Brain microvascular endothelial cell (primary cell): Measurements from ENCODE around the gene SLC8A3.

ENCODE experiments used
- DNase-seq: peaks from one replicate; pipeline ENCODE4 v3.0.0-alpha.2; 2020
- H3K27ac ChIP-seq: fragments of 250-450 bp; sonication (Bioruptor Pico); 2 replicates; pipeline ENCODE4 v1.5.1; 2020; ENCODE audit warnings: mild to moderate bottlenecking, moderate library complexity
- H3K27me3 ChIP-seq: fragments of 250-450 bp; sonication (Bioruptor Pico); replicated peaks from 2 replicates; pipeline ENCODE4 v1.5.1; 2020; ENCODE audit warnings: mild to moderate bottlenecking
- H3K36me3 ChIP-seq: fragments of 250-450 bp; sonication (Bioruptor Pico); replicated peaks from 2 replicates; pipeline ENCODE4 v1.5.1; 2020; ENCODE audit warnings: mild to moderate bottlenecking
- H3K4me3 ChIP-seq: 2 replicates; pipeline ENCODE4 v1.5.1; 2011; ENCODE audit warnings: low read depth, mild to moderate bottlenecking, control low read depth, low read length, moderate library complexity
- in situ Hi-C: cut with HindIII; loops from 2 replicates; pipeline ENCODE4 v1.10.0; 2017; ENCODE audit warnings: low sequenced_read_pairs, low pct_ligation_motif_present
- TF ChIP-seq, protein P1 (sequence below): IDR thresholded peaks from 2 replicates; pipeline ENCODE4 v1.5.1; 2011; ENCODE audit warnings: low read depth, mild to moderate bottlenecking, moderate library complexity, low read length, control low read depth, inconsistent platforms; ENCODE audit errors: missing control alignments

Gene SLC8A3

DNA sequence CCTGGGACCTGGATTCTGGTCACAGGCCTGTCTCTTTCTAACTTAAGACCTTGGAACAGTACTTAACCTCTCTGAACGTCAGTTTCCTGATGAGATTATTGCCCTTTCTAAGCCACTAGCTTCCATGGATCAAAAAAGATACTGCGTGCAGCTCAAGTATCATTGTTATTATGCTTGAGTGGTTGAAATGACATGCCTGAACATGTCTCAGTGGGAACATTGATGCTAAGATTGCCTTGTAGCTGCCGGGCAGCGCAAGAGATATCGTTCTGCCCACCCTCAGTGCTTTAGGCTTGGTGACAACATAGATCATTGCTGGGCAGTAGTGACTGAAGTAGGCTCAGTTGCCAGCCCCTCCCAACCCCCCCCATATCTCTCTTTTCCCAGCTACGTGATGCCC lies 177.7 kb downstream of the SLC8A3 start:
- in situ Hi-C loops: no loop called here
- DNase-seq: no peak
- Histone ChIP-seq H3K27ac (no peak overlapping the region), H3K27me3 (no peaks in the 10 kb centered on the region), H3K36me3 (no peaks in the 10 kb centered on the region), H3K4me3 (no peak overlapping the region)
- TF ChIP-seq, protein P1, sequence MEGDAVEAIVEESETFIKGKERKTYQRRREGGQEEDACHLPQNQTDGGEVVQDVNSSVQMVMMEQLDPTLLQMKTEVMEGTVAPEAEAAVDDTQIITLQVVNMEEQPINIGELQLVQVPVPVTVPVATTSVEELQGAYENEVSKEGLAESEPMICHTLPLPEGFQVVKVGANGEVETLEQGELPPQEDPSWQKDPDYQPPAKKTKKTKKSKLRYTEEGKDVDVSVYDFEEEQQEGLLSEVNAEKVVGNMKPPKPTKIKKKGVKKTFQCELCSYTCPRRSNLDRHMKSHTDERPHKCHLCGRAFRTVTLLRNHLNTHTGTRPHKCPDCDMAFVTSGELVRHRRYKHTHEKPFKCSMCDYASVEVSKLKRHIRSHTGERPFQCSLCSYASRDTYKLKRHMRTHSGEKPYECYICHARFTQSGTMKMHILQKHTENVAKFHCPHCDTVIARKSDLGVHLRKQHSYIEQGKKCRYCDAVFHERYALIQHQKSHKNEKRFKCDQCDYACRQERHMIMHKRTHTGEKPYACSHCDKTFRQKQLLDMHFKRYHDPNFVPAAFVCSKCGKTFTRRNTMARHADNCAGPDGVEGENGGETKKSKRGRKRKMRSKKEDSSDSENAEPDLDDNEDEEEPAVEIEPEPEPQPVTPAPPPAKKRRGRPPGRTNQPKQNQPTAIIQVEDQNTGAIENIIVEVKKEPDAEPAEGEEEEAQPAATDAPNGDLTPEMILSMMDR: no peak

DNA sequence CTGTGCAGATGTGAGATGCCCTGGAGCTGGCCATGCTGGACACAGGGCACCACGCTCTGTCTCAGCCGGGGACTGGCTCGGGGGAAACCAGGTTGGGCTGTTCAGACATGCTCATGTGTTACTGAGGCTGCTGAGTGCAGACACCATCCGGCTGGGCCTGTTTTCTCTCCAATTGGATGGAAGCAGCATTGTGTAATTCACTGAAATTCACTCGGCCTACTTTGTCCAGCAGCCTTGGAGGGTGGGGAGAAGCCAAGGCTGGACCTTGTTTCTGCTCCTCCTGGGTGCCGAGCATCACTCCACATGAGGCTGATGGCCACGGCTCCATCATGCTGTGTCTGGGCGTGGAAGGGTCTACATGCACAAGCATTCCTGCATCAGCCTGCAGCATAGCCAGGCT lies 178.8 kb downstream of the SLC8A3 start:
- H3K4me3 ChIP-seq: no peak overlapping the region
- H3K36me3 ChIP-seq: no peaks in the 10 kb centered on the region
- H3K27me3 ChIP-seq: no peaks in the 10 kb centered on the region
- H3K27ac ChIP-seq: no peak overlapping the region
- TF ChIP-seq, protein P1: no peak
- no peak for DNase-seq
- in situ Hi-C loops: no loop called here

- H3K27me3 ChIP-seq: no peaks in the 10 kb centered on the region
- TF ChIP-seq, protein P1: no peak
- in situ Hi-C loops: no loop called here
- H3K36me3 ChIP-seq: no peaks in the 10 kb centered on the region
- no peak for DNase-seq
- H3K27ac ChIP-seq: no peak overlapping the region
- H3K4me3 ChIP-seq: no peak overlapping the region
Observed at GRCh38 chr14:70008284-70009262, 180.2 kb downstream of the SLC8A3 start.

DNA sequence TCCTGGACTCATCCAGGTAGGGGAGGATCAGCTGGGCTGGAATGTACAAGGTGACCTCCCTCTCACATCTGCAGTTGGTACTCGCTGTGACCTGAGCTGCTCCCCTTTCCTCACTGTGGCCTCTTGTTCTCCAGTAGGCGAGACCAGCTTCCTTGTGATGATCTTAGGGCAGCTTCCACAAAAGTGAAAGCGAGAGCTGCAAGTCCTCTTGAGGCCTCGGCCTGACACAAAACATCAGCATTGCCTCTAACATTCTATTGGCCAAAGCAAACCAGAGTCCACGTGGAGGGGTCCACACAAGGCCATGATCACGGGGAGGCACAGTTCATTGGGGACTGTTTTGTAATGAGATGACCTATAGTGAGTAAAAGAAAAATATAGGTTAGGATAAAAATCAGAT lies 182.1 kb downstream of the SLC8A3 start:
- in situ Hi-C loops: no loop called here
- H3K36me3 ChIP-seq: no peaks in the 10 kb centered on the region

DNA sequence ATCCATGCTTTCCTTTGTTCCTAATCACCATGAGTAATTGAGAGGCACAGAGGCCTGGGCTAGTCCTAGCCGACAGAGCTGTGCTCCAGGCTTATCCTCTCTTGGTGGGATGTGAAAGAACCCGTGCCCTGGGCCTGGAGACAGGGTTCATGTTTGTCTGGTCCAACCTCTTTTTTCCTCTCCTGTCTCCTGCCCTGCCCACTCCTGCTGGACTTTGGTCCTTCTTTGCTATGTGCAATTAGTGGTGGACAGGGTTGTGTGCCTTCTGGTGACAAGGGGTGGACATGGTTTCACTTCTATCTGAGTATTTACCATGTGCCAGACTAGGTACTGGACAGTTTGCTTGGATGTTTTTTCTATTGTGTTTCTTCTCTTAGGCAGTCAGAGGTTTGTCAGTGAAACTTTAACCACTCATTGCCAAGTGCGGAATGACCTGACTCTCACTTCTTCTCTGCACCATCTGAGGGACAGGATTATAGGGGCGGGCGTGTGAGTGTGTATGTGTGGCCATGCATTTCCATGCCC lies 183.4 kb downstream of the SLC8A3 start:
- H3K4me3 ChIP-seq: no peak overlapping the region
- H3K36me3 ChIP-seq: no peaks in the 10 kb centered on the region
- no peak overlapping the region for H3K27ac ChIP-seq
- DNase-seq: no peak
- H3K27me3 ChIP-seq: no peaks in the 10 kb centered on the region
- in situ Hi-C loops: no loop called here
- TF ChIP-seq, protein P1: no peak

More for the DNA sequence above, 182.1 kb downstream of the SLC8A3 start:
- H3K27me3 ChIP-seq: no peaks in the 10 kb centered on the region
- DNase-seq: no peak
- TF ChIP-seq, protein P1: no peak
- H3K4me3 ChIP-seq: no peak overlapping the region
- no peak overlapping the region for H3K27ac ChIP-seq
